ENCODE data around the gene CD248. TPM values are rescaled to one million over a fixed set of nuclear protein-coding genes. Genes with fewer than 3 reads are reported as not detected.

Gene CD248
- total RNA-seq, 2 experiments from 2014 or later = 3.3 to 3.4 TPM

GRCh38 chr11:66287889-66288670 is 28.8 kb downstream of the CD248 start:
- peak overlapping the region; percentile 79 for H3K27ac Mint-ChIP-seq
- H3K9me3 ChIP-seq (ENCODE audit: control insufficient read depth in 1 of 2, insufficient read depth in 1 of 2, low read length in 2 of 2) = peaks cover 0 to 9% of the 10 kb centered on the region in 2 experiments
- H3K9me3 Mint-ChIP-seq = no peaks in the 10 kb centered on the region
- H3K27ac ChIP-seq (ENCODE audit: low read depth in 1 of 2, low read length in 2 of 2) = peak overlapping the region; percentile 67 to 69
- H3K36me3 Mint-ChIP-seq (ENCODE audit: low read depth) = peaks cover 5% of the 10 kb centered on the region
- TF ChIP-seq CTCF (IDR thresholded peaks at IDR 0.05) = no peak
- ChIA-PET POLR2A (interaction anchor here (1.0 to 2.2 kb wide), 12 partner anchors 8 to 286 kb away, joined by 3 to 31 read pairs (median 6); partner anchors contain the start of genes BANF1, BRMS1, EIF1AD and PELI3), CTCF (interaction anchor here (1.4 to 3.2 kb wide), 3 partner anchors 14 to 66 kb away, joined by 3 to 23 read pairs (median 7); no protein-coding TSS in a partner anchor)
- H3K4me3 ChIP-seq (ENCODE audit: low read length) = peak overlapping the region; percentile 82
- H3K36me3 ChIP-seq (ENCODE audit: insufficient read depth, low read length) = peaks cover 11% of the 10 kb centered on the region
- H3K4me1 ChIP-seq (ENCODE audit: insufficient read depth, low read length) = peaks cover 55% of the 10 kb centered on the region
- H3K4me1 Mint-ChIP-seq (ENCODE audit: low read depth) = peaks cover 34% of the 10 kb centered on the region
- ATAC-seq (ENCODE audit: poor library complexity) (no peak), DNase-seq (peak in 1 of 14 experiments; percentile 55)
- intact Hi-C loops (cut with DNase I, micrococcal nuclease) = loop anchor here (2.0 to 10.0 kb wide), 2 partner anchors 19 to 433 kb away; partner anchors contain the start of genes CFL1 (in 1 of the 2) and RAB1B (in 1 of the 2)
- H3K27me3 ChIP-seq (ENCODE audit: control insufficient read depth in 1 of 2, insufficient read depth in 2 of 2, low read length in 2 of 2) = peaks cover 14 to 17% of the 10 kb centered on the region in 2 experiments
- H3K4me3 Mint-ChIP-seq = peak overlapping the region; percentile 87
- peaks cover 13% of the 10 kb centered on the region for H3K27me3 Mint-ChIP-seq

GRCh38 chr11:66287211-66287888 is 29.5 kb downstream of the CD248 start:
- ChIA-PET POLR2A (no interaction called here), CTCF (interaction anchor here (1.4 to 3.2 kb wide), 3 partner anchors 14 to 65 kb away, joined by 3 to 23 read pairs (median 5); no protein-coding TSS in a partner anchor)
- Mint-ChIP-seq H3K36me3 (ENCODE audit: low read depth) (peaks cover 8% of the 10 kb centered on the region), H3K4me1 (ENCODE audit: low read depth) (peaks cover 41% of the 10 kb centered on the region), H3K27me3 (peaks cover 6% of the 10 kb centered on the region), H3K4me3 (peak overlapping the region; percentile 69), H3K9me3 (no peaks in the 10 kb centered on the region), H3K27ac (peak overlapping the region; percentile 9)
- Histone ChIP-seq H3K27ac (ENCODE audit: low read depth in 1 of 2, low read length in 2 of 2) (no peak overlapping the region), H3K9me3 (ENCODE audit: control insufficient read depth in 1 of 2, insufficient read depth in 1 of 2, low read length in 2 of 2) (peaks cover 0 to 2% of the 10 kb centered on the region in 2 experiments), H3K27me3 (ENCODE audit: control insufficient read depth in 1 of 2, insufficient read depth in 2 of 2, low read length in 2 of 2) (peaks cover 7 to 9% of the 10 kb centered on the region in 2 experiments), H3K4me1 (ENCODE audit: insufficient read depth, low read length) (peaks cover 58% of the 10 kb centered on the region), H3K4me3 (ENCODE audit: low read length) (no peak overlapping the region), H3K36me3 (ENCODE audit: insufficient read depth, low read length) (peaks cover 11% of the 10 kb centered on the region)
- ATAC-seq (ENCODE audit: poor library complexity) (no peak), DNase-seq (no peak)
- TF ChIP-seq CTCF (IDR thresholded peaks at IDR 0.05) = no peak
- intact Hi-C loops (cut with DNase I, micrococcal nuclease) = loop anchor here in 1 of 2 experiments (10.0 kb wide), 1 partner anchor 433 kb away; the partner anchor contains the start of gene CFL1

GRCh38 chr11:66286699-66287098 is 30.1 kb downstream of the CD248 start:
- intact Hi-C loops (cut with DNase I, micrococcal nuclease) = loop anchor here in 1 of 2 experiments (10.0 kb wide), 1 partner anchor 432 kb away; the partner anchor contains the start of gene CFL1
- peaks cover 11% of the 10 kb centered on the region for H3K36me3 ChIP-seq (ENCODE audit: insufficient read depth, low read length)
- POLR2A ChIA-PET = no interaction called here
- H3K4me3 ChIP-seq (ENCODE audit: low read length) = no peak overlapping the region
- Mint-ChIP-seq H3K4me1 (ENCODE audit: low read depth) (peaks cover 48% of the 10 kb centered on the region), H3K27ac (no peak overlapping the region), H3K9me3 (no peaks in the 10 kb centered on the region), H3K4me3 (peak overlapping the region; percentile 69), H3K36me3 (ENCODE audit: low read depth) (peaks cover 10% of the 10 kb centered on the region), H3K27me3 (peaks cover 5% of the 10 kb centered on the region)
- ATAC-seq (ENCODE audit: poor library complexity) (no peak), DNase-seq (no peak)
- peaks cover 3 to 5% of the 10 kb centered on the region in 2 experiments for H3K27me3 ChIP-seq (ENCODE audit: control insufficient read depth in 1 of 2, insufficient read depth in 2 of 2, low read length in 2 of 2)
- H3K27ac ChIP-seq (ENCODE audit: low read depth in 1 of 2, low read length in 2 of 2) = no peak overlapping the region
- TF ChIP-seq CTCF (IDR thresholded peaks at IDR 0.05) = no peak
- peaks cover 59% of the 10 kb centered on the region for H3K4me1 ChIP-seq (ENCODE audit: insufficient read depth, low read length)
- CTCF ChIA-PET = interaction anchor here (0.6 to 1.4 kb wide), 2 partner anchors 25 to 1534 kb away, joined by 3 to 5 read pairs; no protein-coding TSS in a partner anchor
- no peaks in the 10 kb centered on the region for H3K9me3 ChIP-seq (ENCODE audit: control insufficient read depth in 1 of 2, insufficient read depth in 1 of 2, low read length in 2 of 2)

Measured in CD4-positive, alpha-beta T cell (primary cell).